ENCODE measurements around the gene SP2.
A peak's percentile ranks its signal among the peaks of the same experiment; 100 is the strongest.
"Not testable (repeated sequence)": the region's sequence is repeated elsewhere in the genome, so short reads cannot be mapped to it uniquely, and the experiment has no call there.

The SP2 gene

DNA sequence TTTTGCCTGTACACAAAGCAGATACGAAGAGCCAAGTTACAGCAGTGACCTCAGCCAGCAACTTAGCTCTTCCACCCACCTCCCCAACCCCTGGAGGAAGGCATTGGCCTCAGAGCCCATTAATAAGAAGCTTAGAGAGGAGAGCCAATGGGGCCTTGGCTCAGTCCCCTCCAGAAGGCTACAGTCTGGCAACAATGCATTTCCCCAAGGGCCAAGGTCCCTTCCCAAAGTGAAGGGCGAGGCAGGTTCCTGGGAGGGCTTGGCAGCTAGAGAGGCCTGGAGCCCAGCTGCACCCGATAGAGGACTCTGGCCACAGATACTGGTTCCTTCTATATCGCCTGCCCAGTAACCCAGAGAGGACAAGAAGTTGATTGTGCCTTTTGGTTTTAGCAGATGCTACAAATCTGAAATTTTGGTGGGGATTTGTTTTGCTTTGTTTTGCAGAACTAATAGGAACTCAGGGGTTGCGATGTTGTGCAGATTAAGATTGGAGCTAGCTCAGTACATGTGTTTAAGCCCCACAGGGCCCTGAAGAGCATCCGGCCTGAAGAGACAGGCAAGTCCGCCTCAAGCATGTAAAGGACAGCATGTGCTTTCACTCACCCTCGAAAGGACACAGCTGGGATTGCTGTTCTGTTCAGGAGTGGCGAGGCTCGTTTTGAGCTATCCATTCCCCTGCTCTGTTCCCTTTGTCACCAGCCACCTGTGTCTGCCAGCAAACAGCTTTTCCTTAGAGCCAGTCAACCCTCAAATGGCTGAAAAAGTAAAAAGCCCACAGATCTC lies 33.4 kb downstream of the SP2 start:
- no peaks in the 10 kb centered on the region for H4K20me1 ChIP-seq
- no peak overlapping the region for H3K27ac ChIP-seq
- H3K4me3 ChIP-seq = no peak overlapping the region
- no peak for TF ChIP-seq Cebpa-rat (IDR thresholded peaks at IDR 0.05)
- no peaks in the 10 kb centered on the region for H3K27me3 ChIP-seq
- peaks cover 9% of the 10 kb centered on the region for H3K4me1 ChIP-seq
- H3K9me3 ChIP-seq = no peaks in the 10 kb centered on the region
- no peak overlapping the region for H3K4me2 ChIP-seq
- H3K9ac ChIP-seq = no peak overlapping the region
- H3K36me3 ChIP-seq = peaks cover 77% of the 10 kb centered on the region

DNA sequence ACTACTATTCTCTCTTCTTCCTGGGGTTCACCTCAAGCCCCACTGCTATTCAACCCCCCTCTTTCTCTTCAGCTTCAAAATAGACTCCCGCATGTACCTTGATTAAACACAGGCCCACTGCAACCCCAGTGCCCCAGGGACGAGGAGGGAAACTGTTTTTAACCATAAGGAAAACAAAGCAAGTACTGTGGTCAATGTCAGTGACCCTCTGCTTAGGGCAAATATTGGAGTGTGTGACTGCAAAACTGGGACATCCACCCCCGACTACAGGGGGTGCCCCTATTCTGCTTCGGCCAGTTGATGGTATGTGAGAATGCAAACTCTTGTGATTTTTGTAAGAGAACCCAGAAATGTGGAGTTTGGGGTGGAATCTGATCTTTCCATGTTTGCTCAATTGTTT lies 35.8 kb downstream of the SP2 start:
- Histone ChIP-seq H3K36me3 (peaks cover 53% of the 10 kb centered on the region), H4K20me1 (no peaks in the 10 kb centered on the region), H3K4me1 (peaks cover 33% of the 10 kb centered on the region), H3K9me3 (no peaks in the 10 kb centered on the region), H3K4me2 (0 out of 2 replicates have a peak overlapping the region, but pooled peaks have one; percentile 0), H3K4me3 (no peak overlapping the region), H3K27me3 (no peaks in the 10 kb centered on the region), H3K27ac (no peak overlapping the region), H3K9ac (no peak overlapping the region)
- no peak for TF ChIP-seq Cebpa-rat (IDR thresholded peaks at IDR 0.05)

DNA sequence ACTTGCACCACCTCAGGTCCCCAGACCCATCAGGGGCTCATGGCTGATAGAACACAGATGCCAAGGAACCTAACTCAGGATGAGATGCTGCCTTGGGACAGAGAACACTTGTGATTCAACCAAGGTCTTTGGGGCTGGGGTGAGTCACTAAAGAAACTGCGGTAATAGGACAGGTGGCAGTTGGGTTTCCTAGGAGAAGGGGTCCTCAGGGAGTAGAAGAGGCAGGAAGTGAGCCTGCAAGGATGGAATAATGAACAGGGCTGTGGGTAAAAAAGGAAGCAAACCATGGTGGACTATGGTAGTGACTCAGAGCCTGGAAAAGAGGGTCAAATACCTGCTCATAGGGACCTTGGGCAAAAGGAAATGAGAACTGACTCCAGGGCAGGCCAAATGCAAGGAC lies 38.8 kb downstream of the SP2 start:
- Histone ChIP-seq H4K20me1 (no peaks in the 10 kb centered on the region), H3K4me1 (peaks cover 39% of the 10 kb centered on the region), H3K27me3 (no peaks in the 10 kb centered on the region), H3K4me2 (peak overlapping the region; percentile 52), H3K36me3 (peaks cover 23% of the 10 kb centered on the region), H3K4me3 (no peak overlapping the region), H3K9me3 (no peaks in the 10 kb centered on the region), H3K9ac (no peak overlapping the region), H3K27ac (no peak overlapping the region; the same call in 1 of the 2 replicates)
- TF ChIP-seq Cebpa-rat (IDR thresholded peaks at IDR 0.05) = no peak

DNA sequence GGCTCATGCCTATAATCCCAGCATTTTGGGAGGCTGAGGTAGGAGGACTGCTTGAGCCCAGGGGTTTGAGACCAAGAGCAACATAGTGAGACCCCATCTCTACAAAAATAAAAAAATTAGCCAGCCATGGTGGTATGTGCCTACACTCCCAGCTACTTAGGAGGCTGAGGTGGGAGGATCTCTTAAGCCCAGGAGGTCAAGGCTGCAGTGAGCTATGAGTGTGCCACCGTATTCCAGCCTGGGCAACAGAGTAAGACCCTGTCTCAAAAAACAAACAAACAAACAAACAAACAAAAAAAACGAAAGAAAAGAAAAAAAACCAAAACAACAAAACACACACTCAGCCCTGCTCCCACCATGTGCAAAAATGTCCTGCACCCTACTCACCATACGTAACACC lies 39.4 kb downstream of the SP2 start:
- H3K9me3 ChIP-seq, H4K20me1 ChIP-seq, H3K27me3 ChIP-seq, H3K4me3 ChIP-seq, H3K9ac ChIP-seq, H3K27ac ChIP-seq: not testable (repeated sequence)
- peaks cover 42% of the 10 kb centered on the region for H3K4me1 ChIP-seq
- H3K36me3 ChIP-seq = peaks cover 17% of the 10 kb centered on the region
- H3K4me2 ChIP-seq = peak overlapping the region; percentile 52

DNA sequence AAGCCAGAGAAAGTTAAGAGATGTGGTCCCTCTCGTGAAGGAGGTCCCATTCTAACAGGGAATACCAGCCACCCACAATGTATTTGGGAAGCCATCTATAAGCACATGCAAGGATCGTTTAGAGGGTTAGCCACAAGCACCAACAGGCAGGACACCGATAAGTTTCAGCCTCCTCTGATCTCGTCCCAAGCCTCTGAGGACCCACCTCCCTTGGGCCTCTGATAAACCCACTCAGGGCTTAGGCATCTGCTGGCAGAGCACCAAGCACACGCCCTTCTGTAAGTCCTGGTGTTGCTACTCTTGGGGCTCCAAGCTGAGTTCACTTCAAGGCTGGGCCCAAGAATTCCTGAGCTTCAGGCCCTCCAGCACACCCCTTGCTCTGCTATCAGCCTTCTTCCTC lies 39.9 kb downstream of the SP2 start:
- H3K4me2 ChIP-seq = peak overlapping the region; percentile 52
- H3K27me3 ChIP-seq = no peaks in the 10 kb centered on the region
- no peak overlapping the region for H3K9ac ChIP-seq
- peaks cover 47% of the 10 kb centered on the region for H3K4me1 ChIP-seq
- H4K20me1 ChIP-seq = no peaks in the 10 kb centered on the region
- no peaks in the 10 kb centered on the region for H3K9me3 ChIP-seq
- no peak overlapping the region for H3K27ac ChIP-seq
- TF ChIP-seq Cebpa-rat (IDR thresholded peaks at IDR 0.05) = no peak
- no peak overlapping the region for H3K4me3 ChIP-seq
- H3K36me3 ChIP-seq = peaks cover 12% of the 10 kb centered on the region

DNA sequence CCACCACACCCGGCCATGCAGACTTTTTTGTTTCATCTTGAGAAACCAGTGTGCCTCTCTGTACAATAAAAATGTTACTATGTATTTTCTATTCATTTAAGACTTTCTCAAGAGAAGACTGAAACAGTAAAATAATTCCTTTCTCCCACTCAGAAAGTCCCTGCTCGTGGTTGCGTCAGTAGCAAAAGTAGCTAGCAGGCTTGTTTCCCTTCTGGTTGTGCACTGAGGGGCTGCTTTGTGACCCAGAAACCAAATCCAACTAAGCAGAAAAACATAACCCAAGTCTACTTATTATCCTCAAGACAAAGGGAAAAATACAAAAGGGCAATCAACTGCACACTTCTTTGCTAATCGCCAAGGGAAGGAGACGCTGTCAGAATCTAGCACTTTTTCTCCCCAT lies 41.9 kb downstream of the SP2 start:
- H3K4me3 ChIP-seq = no peak overlapping the region
- H3K27me3 ChIP-seq = no peaks in the 10 kb centered on the region
- peaks cover 56% of the 10 kb centered on the region for H3K4me1 ChIP-seq
- H3K36me3 ChIP-seq = peaks cover 4% of the 10 kb centered on the region; the same call in 1 of the 2 replicates
- H3K4me2 ChIP-seq = no peak overlapping the region
- no peaks in the 10 kb centered on the region for H4K20me1 ChIP-seq
- H3K9me3 ChIP-seq = no peaks in the 10 kb centered on the region
- no peak for TF ChIP-seq Cebpa-rat (IDR thresholded peaks at IDR 0.05)
- no peak overlapping the region for H3K27ac ChIP-seq
- no peak overlapping the region for H3K9ac ChIP-seq

DNA sequence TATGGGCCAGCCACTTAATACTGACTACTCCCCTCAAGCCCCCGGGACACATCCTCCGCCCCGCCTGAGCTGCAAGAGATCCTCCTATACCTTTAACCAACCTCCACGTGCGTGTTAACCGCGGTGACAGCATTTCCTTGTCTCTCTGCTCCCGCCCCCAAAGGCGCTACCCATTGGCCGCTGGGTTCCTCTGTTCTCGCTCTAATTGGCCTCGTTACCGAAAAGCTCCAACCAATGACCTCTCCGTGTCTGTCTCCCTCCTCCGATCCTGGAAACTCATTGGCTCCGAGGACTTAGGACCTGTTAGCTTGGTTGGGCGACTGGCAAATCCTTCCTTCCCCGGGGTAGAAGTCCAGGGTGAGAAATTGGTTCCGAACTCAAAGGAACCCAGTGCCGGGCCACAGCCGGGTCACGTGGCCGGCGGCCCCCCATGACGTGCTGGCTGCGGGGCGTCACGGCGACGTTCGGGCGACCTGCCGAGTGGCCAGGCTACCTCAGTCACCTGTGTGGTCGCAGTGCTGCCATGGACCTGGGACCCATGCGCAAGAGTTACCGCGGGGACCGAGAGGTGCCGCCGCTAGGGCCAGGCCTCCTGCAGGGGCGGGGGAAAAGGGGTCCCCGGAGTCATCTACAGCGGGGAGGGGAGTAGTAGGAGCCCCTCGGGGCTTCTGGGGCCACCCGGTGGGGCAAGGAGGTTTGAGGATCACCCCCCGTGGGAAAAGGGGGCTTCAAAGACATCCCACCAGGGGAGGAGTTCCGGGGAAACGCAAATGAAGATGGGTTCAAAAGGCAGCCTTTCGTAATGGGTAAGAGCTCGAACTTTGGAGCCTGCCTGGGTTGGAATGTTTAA lies 45.4 kb downstream of the SP2 start, which contains the start of gene PNPO:
TSS of gene PNPO (plus strand) at position 326 of the 850 bp plus-strand sequence. CDS start at position 431, 105 bp downstream.
- H3K9me3 ChIP-seq = no peaks in the 10 kb centered on the region
- peak within 1 kb of the TSS; percentile 94 for H3K4me2 ChIP-seq
- H3K4me3 ChIP-seq = peak within 1 kb of the TSS; percentile 82
- no peaks in the 10 kb centered on the region for H3K27me3 ChIP-seq
- TF ChIP-seq Cebpa-rat (IDR thresholded peaks at IDR 0.05) = no peak
- no peaks in the 10 kb centered on the region for H4K20me1 ChIP-seq
- peaks cover 64% of the 10 kb centered on the region for H3K4me1 ChIP-seq
- peaks cover 33% of the 10 kb centered on the region for H3K36me3 ChIP-seq
- peak within 1 kb of the TSS; percentile 75 for H3K27ac ChIP-seq
- H3K9ac ChIP-seq = peak within 1 kb of the TSS; percentile 80

DNA sequence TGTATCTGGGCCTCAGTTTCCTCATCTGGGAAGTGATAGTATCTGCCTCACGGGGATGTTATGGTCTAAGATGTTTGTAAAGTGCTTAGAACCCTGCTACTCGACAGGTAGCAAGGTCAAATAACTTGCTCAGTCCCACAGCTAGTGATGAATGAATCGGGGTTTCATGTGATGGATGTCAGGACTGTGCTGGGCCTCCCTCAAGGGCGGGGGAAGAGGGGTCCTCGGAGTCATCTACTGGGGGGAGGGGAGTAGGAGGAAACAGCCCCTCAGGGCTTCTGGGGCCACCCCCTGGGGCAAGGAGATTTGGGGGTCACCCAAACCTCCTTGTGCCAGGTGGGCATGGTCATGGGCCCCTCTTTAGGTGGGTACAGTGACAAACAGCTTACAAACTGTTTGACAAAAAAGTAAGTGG lies 46.1 kb downstream of the SP2 start:
- Histone ChIP-seq H3K36me3 (peaks cover 36% of the 10 kb centered on the region), H3K4me2 (peak overlapping the region; percentile 94), H3K27me3 (no peaks in the 10 kb centered on the region), H3K9me3 (no peaks in the 10 kb centered on the region), H3K9ac (peak overlapping the region; percentile 80), H3K27ac (peak overlapping the region; percentile 75), H3K4me3 (peak overlapping the region; percentile 82), H4K20me1 (no peaks in the 10 kb centered on the region), H3K4me1 (peaks cover 60% of the 10 kb centered on the region)
- TF ChIP-seq Cebpa-rat (IDR thresholded peaks at IDR 0.05) = no peak

DNA sequence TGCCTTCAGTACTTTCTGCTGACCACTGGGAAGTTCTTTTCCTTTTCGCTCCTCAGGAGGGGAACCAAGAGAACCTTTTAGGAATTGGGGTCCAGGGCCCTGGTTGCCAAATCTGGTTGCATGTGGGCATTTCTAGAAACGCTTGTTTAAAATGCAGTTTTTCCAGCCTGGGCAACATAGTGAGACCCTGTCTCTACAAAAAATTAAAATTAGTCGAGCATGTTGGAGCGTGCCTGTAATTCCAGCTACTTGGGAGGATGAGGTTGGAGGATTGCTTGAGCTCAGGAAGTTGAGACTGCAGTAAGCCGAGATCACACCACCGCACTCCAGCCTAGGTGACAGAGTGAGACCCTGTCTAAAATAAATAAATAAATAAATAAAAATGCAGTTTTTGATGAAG lies 46.5 kb downstream of the SP2 start:
- no peaks in the 10 kb centered on the region for H3K9me3 ChIP-seq
- no peak overlapping the region for H3K27ac ChIP-seq
- H3K4me1 ChIP-seq = peaks cover 60% of the 10 kb centered on the region
- H3K36me3 ChIP-seq = peaks cover 36% of the 10 kb centered on the region
- H4K20me1 ChIP-seq = no peaks in the 10 kb centered on the region
- no peak for TF ChIP-seq Cebpa-rat (IDR thresholded peaks at IDR 0.05)
- H3K27me3 ChIP-seq = no peaks in the 10 kb centered on the region
- H3K4me3 ChIP-seq = peak overlapping the region; percentile 82
- H3K4me2 ChIP-seq = peak overlapping the region; percentile 94
- H3K9ac ChIP-seq = peak overlapping the region; percentile 80

DNA sequence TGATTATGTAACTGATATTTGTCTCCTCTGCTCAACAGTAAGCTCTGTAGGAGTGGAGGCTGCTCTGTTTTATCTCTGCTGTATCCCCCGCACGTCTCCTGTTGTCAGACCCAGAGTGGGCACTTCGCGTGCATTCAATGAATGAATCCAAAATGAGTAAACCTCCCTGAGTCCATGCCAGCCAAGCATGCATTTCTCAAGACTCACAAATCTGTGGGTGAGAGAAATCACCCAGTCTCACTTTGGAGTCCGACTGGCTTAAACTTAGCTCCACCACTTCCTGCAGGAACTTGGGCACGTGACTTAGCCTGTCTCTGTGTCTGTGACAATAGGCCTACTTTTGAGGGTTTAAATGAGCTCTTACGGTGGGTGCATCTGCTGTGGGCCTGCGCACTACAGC lies 49.0 kb downstream of the SP2 start:
- no peaks in the 10 kb centered on the region for H4K20me1 ChIP-seq
- H3K4me1 ChIP-seq = peaks cover 74% of the 10 kb centered on the region
- H3K4me2 ChIP-seq = peak overlapping the region; percentile 53
- no peak overlapping the region for H3K4me3 ChIP-seq
- H3K9me3 ChIP-seq = no peaks in the 10 kb centered on the region
- H3K36me3 ChIP-seq = peaks cover 44% of the 10 kb centered on the region
- H3K9ac ChIP-seq = peak overlapping the region; percentile 21; the same call in 1 of the 2 replicates
- peak overlapping the region; percentile 61 for H3K27ac ChIP-seq
- no peaks in the 10 kb centered on the region for H3K27me3 ChIP-seq
- TF ChIP-seq Cebpa-rat (IDR thresholded peaks at IDR 0.05) = no peak
